ENCODE data around the gene FZR1. TPM values are rescaled to one million over a fixed set of nuclear protein-coding genes. Genes with fewer than 3 reads are reported as not detected.

The FZR1 gene
- total RNA-seq, 1 experiment from 2014 or later = 51.4 TPM

DNA sequence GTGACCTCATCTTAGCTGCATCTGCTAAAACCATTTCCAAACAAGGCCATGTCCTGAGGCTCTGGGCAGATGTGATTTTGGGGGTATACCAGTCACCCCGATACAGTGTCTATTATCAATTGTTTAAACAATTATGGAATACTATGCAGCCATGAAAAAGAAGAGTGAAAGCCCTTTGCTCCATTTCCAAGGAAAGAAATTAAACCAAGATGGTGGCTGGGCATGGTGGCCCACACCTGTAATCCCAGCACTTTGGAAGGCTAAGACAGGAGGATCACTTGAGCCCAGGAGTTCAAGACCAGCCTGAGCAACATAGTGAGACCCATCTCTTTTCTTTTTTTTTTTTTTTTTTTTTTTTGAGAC, 33.6 kb downstream of the FZR1 start:
- Histone ChIP-seq H2AK5ac (ENCODE audit: insufficient read length, low read length) (no peak overlapping the region), H2BK120ac (ENCODE audit: low read depth, low read length, poor library complexity, severe bottlenecking) (no peak overlapping the region), H2BK20ac (ENCODE audit: low read depth, low read length, poor library complexity, severe bottlenecking) (no peak overlapping the region), H3T11ph (ENCODE audit: low read length) (no peak overlapping the region), H2AFZ (ENCODE audit: low read length) (no peak overlapping the region), H2BK15ac (ENCODE audit: low read depth, low read length) (no peak overlapping the region), H2BK5ac (ENCODE audit: insufficient read length, low read length) (no peak overlapping the region), H4K91ac (ENCODE audit: insufficient read length, low read depth, low read length) (no peak overlapping the region), H3K27me3 (ENCODE audit: insufficient read depth, low read length) (no peaks in the 10 kb centered on the region), H4K20me1 (ENCODE audit: control insufficient read depth, insufficient read depth, insufficient read length) (no peaks in the 10 kb centered on the region), H2BK12ac (ENCODE audit: insufficient read length, low read depth, low read length) (no peak overlapping the region), H3K23me2 (ENCODE audit: insufficient read length, low read depth, low read length, poor library complexity, severe bottlenecking) (no peaks in the 10 kb centered on the region), H3K18ac (ENCODE audit: insufficient read length, low read depth, low read length) (no peak overlapping the region), H3K56ac (ENCODE audit: insufficient read length, low read depth, low read length) (no peak overlapping the region), H3K9ac (ENCODE audit: extremely low read depth, insufficient read length, low read length) (no peak overlapping the region), H3K4ac (ENCODE audit: low read depth, low read length) (no peak overlapping the region), H3K23ac (ENCODE audit: insufficient read length, low read depth, low read length) (no peak overlapping the region), H3K4me1 (ENCODE audit: insufficient read depth, low read length) (no peaks in the 10 kb centered on the region), H3K79me1 (ENCODE audit: insufficient read depth, low read depth, low read length, poor library complexity, severe bottlenecking) (no peaks in the 10 kb centered on the region), H4K8ac (replicated peaks; ENCODE audit: insufficient read length, low read depth, low read length) (no peak overlapping the region), H3K14ac (ENCODE audit: insufficient read depth, low read length) (no peak overlapping the region), H3K79me2 (ENCODE audit: insufficient read depth, low read length) (no peaks in the 10 kb centered on the region), H3K4me2 (ENCODE audit: insufficient read depth, insufficient read length, low read length) (no peak overlapping the region), H3K27ac (ENCODE audit: insufficient read length, low read depth, low read length) (no peak overlapping the region), H4K5ac (ENCODE audit: insufficient read length, low read depth, low read length) (no peak overlapping the region), H3K9me3 (ENCODE audit: control insufficient read depth, low read depth, low read length) (no peaks in the 10 kb centered on the region)
- Mint-ChIP-seq H3K36me3 (ENCODE audit: insufficient read depth in 1 of 3, low read depth in 3 of 3) (peaks cover 6 to 31% (median 30%) of the 10 kb centered on the region in 3 experiments; a peak in 6 of 7 replicates), H3K27me3 (ENCODE audit: low read depth) (no peaks in the 10 kb centered on the region; the same call in 1 of the 2 replicates), H3K27ac (peak overlapping the region in 1 of 3 experiments; percentile 50; a peak in 3 of 7 replicates), H3K9me3 (no peaks in the 10 kb centered on the region), H3K4me1 (peaks cover 6 to 14% of the 10 kb centered on the region in 2 experiments; a peak in 3 of 4 replicates), H3K4me3 (peak overlapping the region in 1 of 2 experiments; percentile 38; a peak in 1 of 5 replicates)
- TF ChIP-seq, protein P1, sequence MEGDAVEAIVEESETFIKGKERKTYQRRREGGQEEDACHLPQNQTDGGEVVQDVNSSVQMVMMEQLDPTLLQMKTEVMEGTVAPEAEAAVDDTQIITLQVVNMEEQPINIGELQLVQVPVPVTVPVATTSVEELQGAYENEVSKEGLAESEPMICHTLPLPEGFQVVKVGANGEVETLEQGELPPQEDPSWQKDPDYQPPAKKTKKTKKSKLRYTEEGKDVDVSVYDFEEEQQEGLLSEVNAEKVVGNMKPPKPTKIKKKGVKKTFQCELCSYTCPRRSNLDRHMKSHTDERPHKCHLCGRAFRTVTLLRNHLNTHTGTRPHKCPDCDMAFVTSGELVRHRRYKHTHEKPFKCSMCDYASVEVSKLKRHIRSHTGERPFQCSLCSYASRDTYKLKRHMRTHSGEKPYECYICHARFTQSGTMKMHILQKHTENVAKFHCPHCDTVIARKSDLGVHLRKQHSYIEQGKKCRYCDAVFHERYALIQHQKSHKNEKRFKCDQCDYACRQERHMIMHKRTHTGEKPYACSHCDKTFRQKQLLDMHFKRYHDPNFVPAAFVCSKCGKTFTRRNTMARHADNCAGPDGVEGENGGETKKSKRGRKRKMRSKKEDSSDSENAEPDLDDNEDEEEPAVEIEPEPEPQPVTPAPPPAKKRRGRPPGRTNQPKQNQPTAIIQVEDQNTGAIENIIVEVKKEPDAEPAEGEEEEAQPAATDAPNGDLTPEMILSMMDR (conservative IDR thresholded peaks at IDR 0.05) = no peak
- DNase-seq = no peak
- no CpG with 5 or more reads among the region's 1 CpG for WGBS (ENCODE audit: extremely low coverage, insufficient read length, low lambda C conversion rate)

Data from H9 (cell line).